Measurements from ENCODE around the gene UCHL3. TPM values are rescaled to one million over a fixed set of nuclear protein-coding genes. Genes with fewer than 3 reads are reported as not detected.

UCHL3 gene
- total and polyA plus RNA-seq, 9 of the 15 experiments (the other 6 are each of a cell fraction or from before 2014, with no cell fraction given): 42.2 to 112 (median 85.4) TPM

- Histone ChIP-seq H3K9ac (ENCODE audit: insufficient read depth in 1 of 2, low read depth in 2 of 2, low read length in 2 of 2) (no peak overlapping the region; a peak in 1 of 4 replicates), H3K9me3 (replicated peaks; ENCODE audit: control insufficient read depth, insufficient read depth, low read depth, low read length) (no peaks in the 10 kb centered on the region), H4K20me1 (replicated peaks; ENCODE audit: control insufficient read depth, insufficient read depth, low read length) (no peaks in the 10 kb centered on the region), H3K79me2 (ENCODE audit: control insufficient read depth, insufficient read depth, low read length) (peaks cover 12% of the 10 kb centered on the region), H3K4me2 (ENCODE audit: insufficient read depth, low read length) (no peak overlapping the region), H3K27ac (ENCODE audit: extremely low read depth, low read depth, low read length) (no peak overlapping the region), H3K9me1 (ENCODE audit: control insufficient read depth, insufficient read depth, low read length) (no peaks in the 10 kb centered on the region), H3K4me1 (replicated peaks in 1 of 2; ENCODE audit: control insufficient read depth in 2 of 2, insufficient read depth in 2 of 2, low read length in 2 of 2) (peaks cover 0 to 7% of the 10 kb centered on the region in 2 experiments; a peak in 2 of 5 replicates), H3K27me3 (ENCODE audit: control insufficient read depth in 2 of 2, insufficient read depth in 2 of 2, low read length in 2 of 2) (no peaks in the 10 kb centered on the region), H2AFZ (ENCODE audit: low read depth, low read length) (peak overlapping the region; percentile 66; the same call in 1 of the 2 replicates), H3K36me3 (ENCODE audit: control insufficient read depth, insufficient read depth, low read length) (peaks cover 2% of the 10 kb centered on the region; the same call in 1 of the 3 replicates), H3K4me3 (no peak overlapping the region)
- ChIA-PET CTCF (ENCODE audit: low intra/inter-chr PET ratio) (no interaction called here), POLR2A (no interaction called here)
- no peak for ATAC-seq
- peak in 2 of 4 experiments; percentile 16 to 48 for DNase-seq (ENCODE audit: extremely low read depth in 1 of 4, low spot score in 3 of 4)
- FAIRE-seq: peak; percentile 42
- intact Hi-C loops (cut with micrococcal nuclease): no loop called here
- no TSS peak for BruUV-seq (replicated peaks)
- 14% methylated on average over 4 of the region's 4 CpGs for WGBS (ENCODE audit: insufficient coverage, low coverage, missing lambda C conversion rate)
- in situ Hi-C loops (cut with MboI): no loop called here
- TF ChIP-seq HNRNPLL (IDR thresholded peaks at IDR 0.05; ENCODE audit: low read depth, low read length, poor library complexity, severe bottlenecking) (peak; percentile 54), MLX (CRISPR knock-in tag; conservative IDR thresholded peaks at IDR 0.05) (no peak), JUN (IDR thresholded peaks at IDR 0.05; ENCODE audit: borderline replicate concordance, low read depth, low read length) (0 out of 2 replicates have a peak, but pooled peaks have one; percentile 19), JUN (CRISPR knock-in tag; IDR thresholded peaks at IDR 0.05; ENCODE audit: borderline replicate concordance) (no peak), SPI1 (IDR thresholded peaks at IDR 0.05; ENCODE audit: borderline replicate concordance, low read depth, low read length) (no peak), ZNF184 (CRISPR knock-in tag; IDR thresholded peaks at IDR 0.05) (no peak), EZH2 (IDR thresholded peaks at IDR 0.05; ENCODE audit: borderline replicate concordance, low read depth, low read length) (no peak), NCOR1 (IDR thresholded peaks at IDR 0.05) (no peak), ATF1 (CRISPR knock-in tag; IDR thresholded peaks at IDR 0.05) (no peak), ATF1 (tag; IDR thresholded peaks at IDR 0.05) (no peak), NELFE (IDR thresholded peaks at IDR 0.05; ENCODE audit: insufficient read depth, insufficient read length) (no peak), EHMT2 (IDR thresholded peaks at IDR 0.05) (peak; percentile 59), ARID3B (CRISPR knock-in tag; IDR thresholded peaks at IDR 0.05; ENCODE audit: borderline replicate concordance) (no peak), PHF20 (IDR thresholded peaks at IDR 0.05; ENCODE audit: partially characterized antibody) (no peak), ZNF518B (CRISPR knock-in tag; IDR thresholded peaks at IDR 0.05) (no peak)
- TF ChIP-seq, protein P1, sequence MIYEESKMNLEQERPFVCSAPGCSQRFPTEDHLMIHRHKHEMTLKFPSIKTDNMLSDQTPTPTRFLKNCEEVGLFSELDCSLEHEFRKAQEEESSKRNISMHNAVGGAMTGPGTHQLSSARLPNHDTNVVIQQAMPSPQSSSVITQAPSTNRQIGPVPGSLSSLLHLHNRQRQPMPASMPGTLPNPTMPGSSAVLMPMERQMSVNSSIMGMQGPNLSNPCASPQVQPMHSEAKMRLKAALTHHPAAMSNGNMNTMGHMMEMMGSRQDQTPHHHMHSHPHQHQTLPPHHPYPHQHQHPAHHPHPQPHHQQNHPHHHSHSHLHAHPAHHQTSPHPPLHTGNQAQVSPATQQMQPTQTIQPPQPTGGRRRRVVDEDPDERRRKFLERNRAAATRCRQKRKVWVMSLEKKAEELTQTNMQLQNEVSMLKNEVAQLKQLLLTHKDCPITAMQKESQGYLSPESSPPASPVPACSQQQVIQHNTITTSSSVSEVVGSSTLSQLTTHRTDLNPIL (CRISPR knock-in tag; IDR thresholded peaks at IDR 0.05): no peak
Observed at GRCh38 chr13:75541287-75541686, 8.3 kb upstream of the UCHL3 start.

Measured in K562 (cell line).